HG02884 (cell line): ENCODE data around the gene P2RX4.
"Not testable (repeated sequence)": the region's sequence is repeated elsewhere in the genome, so short reads cannot be mapped to it uniquely, and the experiment has no call there.

Experiments
- ATAC-seq: cut with Tn5 transposase; IDR thresholded peaks from one replicate; pipeline ENCODE4 v1.9.1; 2021; ENCODE audit warnings: mild to moderate bottlenecking, moderate library complexity; ENCODE audit not compliant: unreplicated experiment

Gene P2RX4

DNA sequence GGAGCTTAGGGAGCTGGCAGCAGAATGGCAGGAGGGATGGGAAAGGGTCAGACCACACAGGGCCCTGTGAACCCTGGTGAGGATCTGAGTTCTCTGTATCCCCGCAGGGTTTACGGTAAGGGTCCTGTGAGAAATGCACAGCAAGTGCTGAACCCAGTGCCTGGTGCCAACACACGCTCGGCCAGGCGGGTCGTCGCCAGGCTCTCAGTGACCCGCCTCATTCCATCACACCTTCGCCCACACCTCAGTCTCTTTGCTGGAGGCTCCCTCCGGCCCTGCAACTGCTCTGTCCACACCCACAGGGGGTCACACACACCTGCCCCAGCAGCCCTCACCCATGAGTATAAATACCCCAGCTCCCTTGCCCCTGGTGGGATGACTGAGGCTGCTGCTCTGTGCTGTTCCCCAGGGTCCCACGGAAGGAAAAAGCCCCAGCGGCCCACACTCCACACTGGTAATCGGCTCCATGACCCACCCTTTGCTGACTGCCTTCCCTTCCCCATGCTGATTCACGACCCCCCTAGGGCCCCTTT is 63.5 kb downstream of the P2RX4 start:
- ATAC-seq = no peak

DNA sequence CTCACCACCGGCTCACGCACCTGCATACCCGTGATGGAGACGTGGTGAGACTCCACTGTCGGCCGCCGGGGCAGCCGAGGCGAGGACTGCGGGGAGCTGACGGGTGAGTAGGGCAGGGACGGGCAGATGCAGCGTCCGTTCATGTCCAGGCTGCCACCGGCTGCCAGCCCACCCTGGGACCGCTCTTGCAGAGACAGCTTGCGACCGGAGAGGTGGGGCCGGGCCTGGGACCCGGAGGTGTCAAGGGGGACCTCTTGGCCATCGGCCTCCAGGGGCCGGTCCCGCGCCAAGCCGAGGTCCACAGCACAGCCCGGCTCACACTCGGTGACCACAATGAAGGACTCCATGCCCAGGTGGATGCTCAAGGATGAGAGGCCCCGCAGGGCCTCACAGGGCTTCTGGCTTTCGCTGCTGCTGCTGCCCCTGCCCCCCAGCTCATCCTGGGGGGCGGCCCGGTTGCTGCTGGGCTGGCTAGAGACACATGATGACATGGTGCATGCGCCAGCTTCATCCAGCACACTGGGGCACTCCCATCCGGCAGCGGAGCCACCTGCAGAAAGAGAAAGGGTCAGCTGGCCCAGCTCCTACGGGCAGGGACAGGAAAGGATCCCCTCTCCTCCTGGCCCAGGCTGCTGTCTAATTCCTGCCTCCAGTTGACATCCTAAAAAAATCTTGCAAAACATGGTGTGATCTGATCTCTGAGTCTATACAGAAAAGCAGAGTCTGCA is 64.3 kb downstream of the P2RX4 start:
- no peak for ATAC-seq

DNA sequence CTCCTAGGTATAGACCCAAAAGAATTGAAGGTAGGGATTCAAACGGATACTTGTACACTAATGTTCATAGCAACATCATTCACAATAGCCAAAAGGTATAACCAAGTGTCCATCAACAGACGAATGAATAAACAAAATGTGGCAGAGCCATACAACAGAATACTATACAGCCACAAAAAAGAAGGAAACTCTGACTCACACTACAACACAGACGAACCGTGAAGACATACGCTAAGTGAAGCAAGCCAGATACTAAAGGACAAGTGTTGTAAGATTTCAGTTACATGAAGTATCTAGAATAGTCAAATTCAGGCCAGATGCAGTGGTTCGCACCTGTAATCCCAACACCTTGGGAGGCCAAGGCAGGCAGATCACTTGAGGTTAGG is 67.4 kb downstream of the P2RX4 start:
- ATAC-seq = no peak

DNA sequence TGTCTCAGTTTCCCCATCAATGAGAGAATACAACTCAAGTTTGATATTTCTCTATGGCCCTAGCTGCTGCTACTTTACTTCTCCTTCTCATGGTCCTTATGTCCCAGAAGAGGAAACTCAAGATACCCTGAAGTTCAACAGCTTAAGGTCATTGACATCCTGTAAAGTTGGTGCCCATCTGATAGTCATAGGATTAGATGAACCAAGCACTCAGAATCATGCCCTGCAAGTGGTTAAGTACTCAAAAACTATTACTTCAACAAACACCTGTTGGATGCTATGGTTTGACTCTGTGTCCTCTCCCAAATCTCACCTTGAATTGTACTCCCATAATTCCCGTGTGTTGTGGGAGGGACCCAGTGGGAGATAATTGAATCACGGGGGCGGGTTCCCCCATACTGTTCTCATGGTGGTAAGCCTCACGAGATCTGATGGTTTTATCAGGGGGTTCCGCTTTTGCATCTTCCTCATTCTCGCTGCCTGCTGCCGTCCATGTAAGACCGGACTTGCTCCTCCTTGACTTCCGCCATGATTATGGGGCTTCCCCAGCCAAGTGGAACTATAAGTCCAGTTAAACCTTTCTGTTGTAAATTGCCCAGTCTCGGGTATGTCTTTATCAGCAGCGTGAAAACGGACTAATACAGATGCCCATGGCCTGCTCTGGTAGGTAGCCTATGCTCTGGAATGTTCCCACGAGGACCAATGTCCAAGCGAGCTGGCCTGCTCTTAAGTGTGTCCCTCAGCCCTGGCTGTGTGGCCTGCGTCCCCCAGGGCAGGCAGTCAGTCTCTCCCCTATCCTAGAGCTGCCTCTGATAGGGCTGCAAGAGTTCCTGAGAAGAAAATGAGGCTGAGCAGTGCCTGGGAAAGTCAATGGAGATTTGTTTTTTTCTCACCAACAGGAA is 68.5 kb downstream of the P2RX4 start:
- ATAC-seq = no peak

DNA sequence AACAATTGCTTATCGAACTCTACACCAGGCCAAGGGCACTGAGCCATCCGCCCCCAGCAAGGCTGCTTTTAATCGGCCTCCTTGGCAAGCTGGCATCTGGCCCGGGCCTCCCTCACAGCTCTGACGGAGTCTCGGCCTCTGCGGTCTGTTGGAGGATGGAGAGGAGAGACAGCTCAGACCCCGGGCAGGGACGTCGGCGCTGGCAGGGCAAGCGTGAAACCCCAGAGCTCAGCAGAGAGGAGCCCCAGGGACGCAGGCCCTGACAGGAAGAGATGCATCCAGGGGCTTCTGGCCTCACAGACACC is 69.1 kb downstream of the P2RX4 start:
- no peak for ATAC-seq

DNA sequence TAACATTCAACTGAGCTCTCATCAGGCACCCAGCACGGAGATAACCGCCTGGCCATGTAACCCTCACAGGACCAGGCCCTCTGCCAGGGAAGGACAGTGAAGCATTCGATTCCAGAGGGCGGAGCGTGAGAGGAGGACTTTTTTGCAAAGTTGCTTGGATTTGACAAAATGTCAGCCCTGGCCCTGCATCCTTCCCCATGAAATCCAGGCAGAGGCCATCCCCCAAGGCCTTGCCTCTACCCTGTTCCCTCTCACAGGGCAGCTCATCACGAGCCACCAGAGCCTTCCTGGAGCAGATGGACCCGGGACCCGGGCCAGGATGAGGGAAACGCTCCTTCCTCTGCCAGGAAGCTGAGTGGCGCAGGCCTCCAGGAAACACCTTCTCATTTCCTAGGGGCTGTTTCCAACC is 69.6 kb downstream of the P2RX4 start:
- ATAC-seq = no peak

DNA sequence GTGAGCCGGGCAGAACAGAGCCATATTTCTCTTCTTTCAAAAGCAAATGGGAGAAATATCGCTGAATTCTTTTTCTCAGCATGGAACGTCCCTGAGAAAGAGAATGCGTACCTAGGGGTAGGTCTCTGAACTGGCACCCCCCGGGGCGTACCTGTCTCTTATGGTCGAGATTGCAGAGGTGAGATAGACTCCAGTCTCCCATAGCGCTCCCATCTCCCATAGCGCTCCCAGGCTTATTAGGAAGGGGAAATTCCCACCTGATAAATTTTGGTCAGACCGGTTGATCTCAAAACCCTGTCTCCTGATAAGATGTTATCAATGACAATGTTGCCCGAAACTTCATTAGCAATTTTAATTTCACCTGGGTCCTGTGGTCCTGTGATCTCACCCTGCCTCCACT is 70.6 kb downstream of the P2RX4 start:
- ATAC-seq = not testable (repeated sequence)

DNA sequence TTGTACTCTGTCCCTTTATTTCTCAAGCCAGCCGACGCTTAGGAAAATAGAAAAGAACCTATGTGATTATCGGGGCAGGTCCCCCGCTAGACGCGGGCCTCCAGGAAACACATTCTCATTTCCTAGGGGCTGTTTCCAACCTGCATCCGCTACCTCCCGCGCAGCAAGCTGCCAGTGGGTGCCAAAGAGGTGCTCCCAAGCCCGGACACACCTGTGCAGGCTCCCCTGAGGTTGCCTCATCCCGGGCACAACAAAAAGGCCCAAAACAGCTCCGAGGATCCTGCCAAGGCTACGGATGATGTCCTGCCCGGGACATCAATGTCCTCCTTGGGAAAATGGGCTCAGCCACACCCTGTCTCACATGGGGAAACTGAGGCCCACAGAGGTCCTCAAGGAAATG is 71.2 kb downstream of the P2RX4 start:
- ATAC-seq = not testable (repeated sequence)

DNA sequence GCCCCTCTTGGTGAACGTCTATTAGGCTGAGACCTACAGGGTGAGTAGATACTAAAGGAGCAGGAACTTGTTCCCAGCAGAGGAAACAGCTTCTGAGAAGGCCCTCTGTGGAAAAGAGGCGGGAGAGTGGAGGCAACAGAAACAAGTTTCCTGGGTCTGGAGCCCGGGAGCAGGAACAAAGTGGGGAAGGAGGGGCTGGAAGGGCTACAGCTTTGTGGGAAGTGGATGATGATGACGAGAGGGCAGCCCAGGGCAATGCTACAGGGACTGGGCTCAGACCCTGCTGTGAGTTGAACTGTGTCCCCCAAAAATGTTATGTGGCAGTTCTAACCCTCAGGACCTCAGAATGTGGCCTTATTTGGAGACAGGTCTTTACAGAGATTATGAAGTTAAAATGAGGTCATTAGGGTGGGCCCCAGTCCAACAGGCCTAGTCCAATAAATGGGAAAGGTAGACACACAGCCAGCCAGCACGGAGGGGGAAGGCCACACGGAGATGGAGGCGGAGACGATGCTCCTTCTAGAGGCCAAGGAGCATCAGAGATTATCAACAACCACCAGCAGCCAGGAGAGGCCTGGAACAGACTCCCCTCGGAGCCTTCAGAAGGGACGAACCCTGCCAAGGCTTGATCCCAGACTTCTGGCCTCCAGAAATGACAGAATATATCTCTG is 72.3 kb downstream of the P2RX4 start:
- ATAC-seq = no peak

DNA sequence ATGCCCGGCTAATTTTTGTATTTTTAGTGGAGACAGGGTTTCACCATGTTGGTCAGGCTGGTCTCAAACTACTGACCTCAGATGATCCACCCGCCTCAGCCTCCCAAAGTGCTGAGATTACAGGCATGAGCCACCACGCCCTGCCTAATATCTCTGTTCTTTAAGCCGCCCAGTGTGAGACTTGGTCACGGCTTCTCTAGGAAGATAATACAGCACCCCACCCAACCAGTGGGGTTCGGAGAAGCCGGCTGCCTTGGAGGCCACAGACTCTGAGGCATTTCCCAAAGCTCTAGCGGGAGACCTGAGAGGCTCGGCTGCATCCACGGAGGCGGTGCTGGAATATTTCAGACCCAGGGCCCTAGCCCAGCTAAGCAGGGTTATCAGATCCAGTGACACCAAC is 73.0 kb downstream of the P2RX4 start:
- ATAC-seq = not testable (repeated sequence)

DNA sequence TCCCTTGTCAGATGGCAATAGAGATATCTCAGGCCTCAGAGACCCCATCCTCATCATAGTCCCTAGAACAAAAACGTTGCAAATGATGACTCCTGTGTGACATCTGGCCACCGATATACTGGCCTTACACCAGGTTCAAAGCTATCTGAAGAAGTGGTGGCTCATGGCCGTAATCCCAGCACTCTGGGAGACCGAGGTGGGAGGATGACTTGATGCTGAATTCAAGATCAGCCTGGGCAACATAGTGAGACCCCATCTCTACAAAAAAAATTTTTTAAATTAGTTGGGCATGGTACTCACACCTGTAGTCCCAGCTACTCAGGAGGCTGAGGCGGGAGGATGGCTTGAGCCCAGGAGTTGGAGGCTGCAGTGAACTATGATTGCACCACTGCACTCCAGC is 73.5 kb downstream of the P2RX4 start:
- ATAC-seq = no peak
